GM12865 (cell line): ENCODE data around the gene FAM9C.

Source experiments
- DNase-seq: peaks from one replicate; pipeline ENCODE4 v3.0.0; 2010; ENCODE audit warnings: low read depth
- H3K4me3 ChIP-seq: 2 replicates; pipeline ENCODE4 v1.5.1; 2011; ENCODE audit warnings: mild to moderate bottlenecking, low read depth, low read length, control low read depth
- TF ChIP-seq, protein P1 (sequence below): IDR thresholded peaks from 2 replicates; pipeline ENCODE4 v1.5.1; 2011; ENCODE audit warnings: low read length, control low read depth, low read depth, inconsistent platforms; ENCODE audit not compliant: insufficient read depth; ENCODE audit errors: missing control alignments

The FAM9C gene

DNA sequence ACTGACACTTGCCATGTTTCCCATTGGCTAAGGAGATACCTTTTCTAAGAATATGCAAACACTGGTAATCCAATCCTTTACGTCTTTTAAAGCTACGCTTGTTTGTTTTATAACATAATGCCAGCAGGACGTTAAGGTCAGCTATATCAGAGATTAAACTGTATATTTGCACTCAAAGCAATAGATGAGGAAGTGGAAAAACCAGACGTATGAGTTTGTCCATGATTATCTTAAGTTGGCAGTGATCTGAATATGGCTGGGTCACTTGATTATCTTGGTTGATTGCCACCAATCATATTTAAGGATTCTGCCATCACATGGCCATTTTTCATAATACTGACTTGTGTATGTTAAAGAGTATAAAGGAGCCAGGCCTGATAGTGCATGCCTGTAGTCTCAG is 50.1 kb downstream of the FAM9C start:
- H3K4me3 ChIP-seq, result no peak overlapping the region
- TF ChIP-seq, protein P1, sequence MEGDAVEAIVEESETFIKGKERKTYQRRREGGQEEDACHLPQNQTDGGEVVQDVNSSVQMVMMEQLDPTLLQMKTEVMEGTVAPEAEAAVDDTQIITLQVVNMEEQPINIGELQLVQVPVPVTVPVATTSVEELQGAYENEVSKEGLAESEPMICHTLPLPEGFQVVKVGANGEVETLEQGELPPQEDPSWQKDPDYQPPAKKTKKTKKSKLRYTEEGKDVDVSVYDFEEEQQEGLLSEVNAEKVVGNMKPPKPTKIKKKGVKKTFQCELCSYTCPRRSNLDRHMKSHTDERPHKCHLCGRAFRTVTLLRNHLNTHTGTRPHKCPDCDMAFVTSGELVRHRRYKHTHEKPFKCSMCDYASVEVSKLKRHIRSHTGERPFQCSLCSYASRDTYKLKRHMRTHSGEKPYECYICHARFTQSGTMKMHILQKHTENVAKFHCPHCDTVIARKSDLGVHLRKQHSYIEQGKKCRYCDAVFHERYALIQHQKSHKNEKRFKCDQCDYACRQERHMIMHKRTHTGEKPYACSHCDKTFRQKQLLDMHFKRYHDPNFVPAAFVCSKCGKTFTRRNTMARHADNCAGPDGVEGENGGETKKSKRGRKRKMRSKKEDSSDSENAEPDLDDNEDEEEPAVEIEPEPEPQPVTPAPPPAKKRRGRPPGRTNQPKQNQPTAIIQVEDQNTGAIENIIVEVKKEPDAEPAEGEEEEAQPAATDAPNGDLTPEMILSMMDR, result no peak
- DNase-seq, result no peak

DNA sequence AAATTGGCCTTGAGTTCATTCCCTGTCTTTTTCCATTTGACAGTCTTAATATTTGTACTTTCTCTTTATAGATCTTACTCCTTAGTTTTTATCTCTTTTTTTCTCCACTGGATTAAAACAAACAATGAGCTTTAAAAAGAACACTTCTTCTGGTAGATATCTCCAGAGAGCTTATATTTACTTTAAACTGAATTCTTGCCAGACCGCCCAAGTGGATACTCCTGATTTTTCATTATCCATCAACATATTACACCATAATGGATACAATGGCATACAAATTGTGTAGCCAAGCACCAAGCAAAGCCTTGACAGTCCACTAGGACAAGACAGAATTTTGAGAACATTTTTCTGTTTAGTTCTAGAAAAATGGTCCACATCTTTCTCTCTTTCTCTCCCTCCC is 50.6 kb downstream of the FAM9C start:
- TF ChIP-seq, protein P1, result no peak
- no peak overlapping the region for H3K4me3 ChIP-seq
- DNase-seq, result no peak

DNA sequence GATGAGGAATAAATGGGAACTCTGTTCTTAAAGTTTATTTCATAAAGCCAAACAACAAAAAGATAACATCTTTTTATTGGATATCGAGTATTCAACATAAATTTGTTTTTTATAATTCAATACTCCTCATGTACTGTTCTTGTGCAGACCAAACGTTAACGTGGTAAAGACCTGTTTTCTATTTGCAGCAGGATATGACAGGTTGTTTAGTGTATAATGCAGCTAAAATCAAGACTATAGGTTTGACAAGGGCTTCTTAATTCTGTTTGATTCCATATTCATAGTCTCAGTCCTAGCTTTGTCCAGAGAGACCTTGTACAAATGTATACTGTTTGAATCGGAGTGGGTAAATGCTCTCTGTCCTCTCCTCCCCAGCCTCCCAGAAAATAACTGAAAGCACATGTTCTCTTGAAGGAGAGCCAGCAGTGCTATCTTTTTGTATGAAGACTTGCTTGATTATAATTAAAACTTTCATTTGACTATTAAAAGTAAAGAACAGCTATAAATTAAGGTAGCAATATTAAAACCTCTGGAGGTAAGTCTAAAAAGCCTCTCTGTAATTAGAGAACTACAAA is 51.8 kb downstream of the FAM9C start:
- no peak for DNase-seq
- TF ChIP-seq, protein P1, result no peak
- no peak overlapping the region for H3K4me3 ChIP-seq

DNA sequence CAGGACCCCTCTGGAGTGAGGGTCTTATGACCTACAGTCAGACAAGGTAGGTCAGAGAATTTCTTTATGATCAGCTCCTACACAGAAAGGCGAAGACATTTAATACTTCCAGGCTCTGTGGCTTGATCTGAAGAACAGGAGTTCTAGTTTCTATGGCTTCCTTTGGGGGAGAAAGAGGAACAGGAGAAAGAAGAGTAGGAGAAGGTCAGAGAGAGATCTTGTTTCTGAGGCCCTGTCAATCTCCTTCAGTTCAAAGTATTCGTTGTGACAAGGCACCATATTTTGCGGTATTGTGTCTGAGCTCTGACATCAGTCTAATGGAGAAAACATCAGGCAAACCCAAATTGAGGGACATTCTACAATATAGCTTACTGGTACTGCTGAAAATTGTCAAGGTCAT is 52.8 kb downstream of the FAM9C start:
- TF ChIP-seq, protein P1, result no peak
- no peak for DNase-seq
- no peak overlapping the region for H3K4me3 ChIP-seq

DNA sequence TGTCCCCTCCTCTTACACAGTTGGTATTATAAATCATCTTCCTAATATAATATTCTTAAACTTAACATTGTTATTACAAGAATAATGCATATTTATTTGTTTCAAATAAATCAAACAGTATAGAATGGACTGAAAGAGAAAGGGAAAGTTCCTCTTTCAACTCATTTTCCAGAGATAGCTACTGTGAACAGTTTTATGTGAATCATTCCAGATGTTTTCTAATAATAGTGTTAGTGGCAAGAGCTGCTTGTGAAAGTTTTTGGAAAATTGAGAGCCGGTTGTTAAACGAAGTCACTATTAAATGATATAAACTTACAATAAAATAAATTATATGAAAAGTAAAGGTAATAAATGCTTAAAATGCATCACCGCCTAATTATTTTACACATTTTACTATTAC is 55.0 kb downstream of the FAM9C start:
- H3K4me3 ChIP-seq, result no peak overlapping the region
- no peak for DNase-seq
- TF ChIP-seq, protein P1, result no peak

DNA sequence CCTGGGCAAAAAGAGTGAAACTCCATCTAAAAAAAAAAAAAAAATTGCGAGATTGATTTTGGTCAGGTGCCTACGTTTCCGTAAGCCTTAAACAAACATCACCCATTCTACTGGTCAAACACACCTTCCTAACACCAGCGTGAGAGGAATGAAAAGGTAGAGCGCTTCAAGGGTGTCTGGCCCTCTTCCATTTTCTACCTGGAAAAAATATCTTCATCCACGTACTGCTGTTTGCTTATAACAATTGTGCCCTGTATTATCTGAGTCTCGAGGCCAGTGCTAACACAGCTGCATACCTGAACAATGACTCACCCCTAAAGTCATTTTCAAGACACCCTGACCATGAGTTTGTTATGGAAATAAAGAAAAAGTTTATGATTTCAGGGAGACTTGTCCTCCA is 55.6 kb downstream of the FAM9C start:
- TF ChIP-seq, protein P1, result no peak
- H3K4me3 ChIP-seq, result no peak overlapping the region
- DNase-seq, result no peak

DNA sequence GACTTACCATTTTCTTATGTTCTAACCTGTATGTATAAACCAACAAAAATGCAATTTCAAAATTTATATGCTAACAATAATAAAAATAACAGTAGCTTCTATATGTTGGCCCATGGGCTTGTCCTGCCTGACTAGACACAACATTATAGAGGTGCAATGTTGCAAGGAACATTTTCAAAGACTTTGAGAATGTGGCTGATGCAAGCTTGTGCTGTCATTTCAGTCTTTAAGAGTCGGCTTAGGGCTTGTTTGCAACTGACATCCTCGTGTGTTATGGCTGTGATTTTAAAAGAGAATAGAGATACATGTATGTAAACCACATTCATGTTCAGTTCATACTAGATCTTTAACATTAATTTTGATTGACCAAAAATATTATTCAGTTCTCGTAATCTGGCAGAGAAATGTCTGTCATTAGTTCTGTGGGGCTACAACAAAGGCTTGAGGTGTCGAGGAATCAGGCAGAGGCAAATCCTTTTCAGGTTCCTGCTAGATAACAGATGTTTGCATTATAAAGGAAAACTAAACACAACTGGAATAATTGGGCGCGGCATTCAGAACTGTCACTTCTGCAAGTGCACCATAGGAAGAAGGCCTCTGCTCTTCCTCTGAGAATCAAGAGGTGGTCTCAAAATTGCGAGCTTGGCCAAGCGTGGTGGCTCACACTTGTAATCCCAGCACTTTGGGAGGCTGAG is 56.4 kb downstream of the FAM9C start:
- DNase-seq, result no peak
- TF ChIP-seq, protein P1, result no peak
- no peak overlapping the region for H3K4me3 ChIP-seq
